ENCODE data around the gene RABGGTB. TPM values are rescaled to one million over a fixed set of nuclear protein-coding genes. Genes with fewer than 3 reads are reported as not detected.
"Not testable (repeated sequence)": the region's sequence is repeated elsewhere in the genome, so short reads cannot be mapped to it uniquely, and the experiment has no call there.

The RABGGTB gene
- total and polyA plus RNA-seq, 9 of the 15 experiments (the other 6 are each of a cell fraction or from before 2014, with no cell fraction given), result 148 to 354 (median 206) TPM

- intact Hi-C loops (cut with micrococcal nuclease); FAIRE-seq; H3K27me3 ChIP-seq (ENCODE audit: control insufficient read depth in 2 of 2, insufficient read depth in 2 of 2, low read length in 2 of 2); H4K20me1 ChIP-seq (replicated peaks; ENCODE audit: control insufficient read depth, insufficient read depth, low read length); H3K9me1 ChIP-seq (ENCODE audit: control insufficient read depth, insufficient read depth, low read length); H3K4me1 ChIP-seq (replicated peaks in 1 of 2; ENCODE audit: control insufficient read depth in 2 of 2, insufficient read depth in 2 of 2, low read length in 2 of 2); H3K36me3 ChIP-seq (ENCODE audit: control insufficient read depth, insufficient read depth, low read length); DNase-seq (ENCODE audit: extremely low read depth in 1 of 4, low spot score in 3 of 4); BruUV-seq (replicated peaks); H3K79me2 ChIP-seq (ENCODE audit: control insufficient read depth, insufficient read depth, low read length); H3K4me3 ChIP-seq; H3K9ac ChIP-seq (ENCODE audit: insufficient read depth in 1 of 2, low read depth in 2 of 2, low read length in 2 of 2); in situ Hi-C loops (cut with MboI); CTCF ChIA-PET (ENCODE audit: low intra/inter-chr PET ratio); ATAC-seq; H3K9me3 ChIP-seq (replicated peaks; ENCODE audit: control insufficient read depth, insufficient read depth, low read depth, low read length); H3K27ac ChIP-seq (ENCODE audit: extremely low read depth, low read depth, low read length); H2AFZ ChIP-seq (ENCODE audit: low read depth, low read length); H3K4me2 ChIP-seq (ENCODE audit: insufficient read depth, low read length): not testable (repeated sequence)
- POLR2A ChIA-PET, result interaction anchor here (0.6 to 1.4 kb wide), 6 partner anchors 8 to 150 kb away, joined by 3 to 5 read pairs (median 4); partner anchors contain the start of gene RABGGTB
- TF ChIP-seq BCOR (IDR thresholded peaks at IDR 0.05) (peak; percentile 18; the same call in 1 of the 2 replicates), ZNF121 (CRISPR knock-in tag; conservative IDR thresholded peaks at IDR 0.05) (peak; percentile 77)
- WGBS (ENCODE audit: insufficient coverage, low coverage, missing lambda C conversion rate), result 28% methylated on average over 2 of the region's 2 CpGs
Observed at GRCh38 chr1:75801480-75801879, 15.4 kb downstream of the RABGGTB start.

- ChIA-PET POLR2A (no interaction called here), CTCF (ENCODE audit: low intra/inter-chr PET ratio) (no interaction called here)
- TF ChIP-seq HDAC1 (IDR thresholded peaks at IDR 0.05) (no peak), NR2F6 (CRISPR knock-in tag; IDR thresholded peaks at IDR 0.05) (no peak), NFIX (CRISPR knock-in tag; IDR thresholded peaks at IDR 0.05; ENCODE audit: low read depth) (no peak), ZNF507 (tag; conservative IDR thresholded peaks at IDR 0.05) (no peak), ZEB2 (IDR thresholded peaks at IDR 0.05) (no peak), TAF1 (IDR thresholded peaks at IDR 0.05; ENCODE audit: control insufficient read depth, extremely low read depth, insufficient read depth, low read length, severe bottlenecking) (no peak), NONO (IDR thresholded peaks at IDR 0.05; ENCODE audit: low read depth in 2 of 2, low read length in 1 of 2) (no peak), SMARCC2 (IDR thresholded peaks at IDR 0.05; ENCODE audit: low read depth) (no peak), ZKSCAN3 (CRISPR knock-in tag; IDR thresholded peaks at IDR 0.05) (no peak), MIER1 (IDR thresholded peaks at IDR 0.05; ENCODE audit: low read depth) (no peak), ZNF717 (CRISPR knock-in tag; IDR thresholded peaks at IDR 0.05) (no peak), STAT6 (CRISPR knock-in tag; IDR thresholded peaks at IDR 0.05) (no peak), BRD4 (IDR thresholded peaks at IDR 0.05) (no peak)
- no peak for DNase-seq (ENCODE audit: extremely low read depth in 1 of 4, low spot score in 3 of 4)
- WGBS (ENCODE audit: insufficient coverage, low coverage, missing lambda C conversion rate), result 3% methylated on average over 4 of the region's 4 CpGs
- Histone ChIP-seq H3K27me3 (ENCODE audit: control insufficient read depth in 2 of 2, insufficient read depth in 2 of 2, low read length in 2 of 2) (no peaks in the 10 kb centered on the region; a peak in 1 of 5 replicates), H3K9ac (ENCODE audit: insufficient read depth in 1 of 2, low read depth in 2 of 2, low read length in 2 of 2) (no peak overlapping the region), H4K20me1 (replicated peaks; ENCODE audit: control insufficient read depth, insufficient read depth, low read length) (no peaks in the 10 kb centered on the region), H2AFZ (ENCODE audit: low read depth, low read length) (no peak overlapping the region), H3K79me2 (ENCODE audit: control insufficient read depth, insufficient read depth, low read length) (no peaks in the 10 kb centered on the region), H3K9me1 (ENCODE audit: control insufficient read depth, insufficient read depth, low read length) (no peaks in the 10 kb centered on the region), H3K4me1 (replicated peaks in 1 of 2; ENCODE audit: control insufficient read depth in 2 of 2, insufficient read depth in 2 of 2, low read length in 2 of 2) (no peaks in the 10 kb centered on the region), H3K27ac (ENCODE audit: extremely low read depth, low read depth, low read length) (no peak overlapping the region), H3K9me3 (replicated peaks; ENCODE audit: control insufficient read depth, insufficient read depth, low read depth, low read length) (no peaks in the 10 kb centered on the region), H3K4me2 (ENCODE audit: insufficient read depth, low read length) (no peak overlapping the region), H3K36me3 (ENCODE audit: control insufficient read depth, insufficient read depth, low read length) (no peaks in the 10 kb centered on the region), H3K4me3 (no peak overlapping the region)
- in situ Hi-C loops (cut with MboI) (no loop called here), intact Hi-C loops (cut with micrococcal nuclease) (no loop called here)
- BruUV-seq (replicated peaks), result no TSS peak
- FAIRE-seq, result no peak
- no peak for ATAC-seq
Observed at GRCh38 chr1:75808921-75809320, 22.9 kb downstream of the RABGGTB start.

Measured in K562 (cell line).